OCI-LY3 (cell line): ENCODE data around the gene LZTS2.

Experiments used
- EZH2phosphoT487 ChIP-seq: fragments of 200-600 bp; shearing (Covaris generic); IDR thresholded peaks from 2 replicates; pipeline ENCODE4 v1.6.1; 2018; ENCODE audit warnings: antibody characterized with exemption, mixed run types, low read depth
- TF ChIP-seq, protein P1 (sequence below): fragments of 200-600, 300-600 bp; sonication (generic); IDR thresholded peaks from 2 replicates; pipeline ENCODE4 v1.5.1; 2014; ENCODE audit warnings: antibody characterized with exemption, low read length, low read depth

DNA sequence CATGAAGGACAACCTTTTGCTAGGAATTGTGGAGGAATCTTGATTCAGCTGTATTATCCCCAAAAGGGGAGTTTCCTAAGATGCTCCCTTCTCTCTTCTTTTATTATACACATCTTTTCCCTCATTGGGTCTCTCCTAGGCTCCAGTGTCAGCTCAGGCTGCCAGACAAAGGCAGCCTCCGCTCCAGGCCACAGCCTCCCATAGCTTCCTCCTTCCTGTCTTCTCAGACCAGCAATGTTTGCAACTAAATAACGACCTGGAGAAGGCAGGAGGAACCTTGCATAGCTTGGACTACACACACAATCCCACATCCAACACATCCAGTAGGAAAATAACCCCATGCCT, 43.7 kb downstream of the LZTS2 start:
- TF ChIP-seq, protein P1, sequence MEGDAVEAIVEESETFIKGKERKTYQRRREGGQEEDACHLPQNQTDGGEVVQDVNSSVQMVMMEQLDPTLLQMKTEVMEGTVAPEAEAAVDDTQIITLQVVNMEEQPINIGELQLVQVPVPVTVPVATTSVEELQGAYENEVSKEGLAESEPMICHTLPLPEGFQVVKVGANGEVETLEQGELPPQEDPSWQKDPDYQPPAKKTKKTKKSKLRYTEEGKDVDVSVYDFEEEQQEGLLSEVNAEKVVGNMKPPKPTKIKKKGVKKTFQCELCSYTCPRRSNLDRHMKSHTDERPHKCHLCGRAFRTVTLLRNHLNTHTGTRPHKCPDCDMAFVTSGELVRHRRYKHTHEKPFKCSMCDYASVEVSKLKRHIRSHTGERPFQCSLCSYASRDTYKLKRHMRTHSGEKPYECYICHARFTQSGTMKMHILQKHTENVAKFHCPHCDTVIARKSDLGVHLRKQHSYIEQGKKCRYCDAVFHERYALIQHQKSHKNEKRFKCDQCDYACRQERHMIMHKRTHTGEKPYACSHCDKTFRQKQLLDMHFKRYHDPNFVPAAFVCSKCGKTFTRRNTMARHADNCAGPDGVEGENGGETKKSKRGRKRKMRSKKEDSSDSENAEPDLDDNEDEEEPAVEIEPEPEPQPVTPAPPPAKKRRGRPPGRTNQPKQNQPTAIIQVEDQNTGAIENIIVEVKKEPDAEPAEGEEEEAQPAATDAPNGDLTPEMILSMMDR = no peak
- TF ChIP-seq EZH2phosphoT487 = no peak
